Daoy (cell line): ENCODE data around the gene CRADD. TPM values are rescaled to one million over a fixed set of nuclear protein-coding genes. Genes with fewer than 3 reads are reported as not detected.
"Not testable (repeated sequence)": the region's sequence is repeated elsewhere in the genome, so short reads cannot be mapped to it uniquely, and the experiment has no call there.

ENCODE experiments used
- DNase-seq: peaks from one replicate; pipeline ENCODE4 v3.0.0-alpha.2; 2015; ENCODE audit warnings: low read depth
- total RNA-seq: library from RNA; depleted of rRNA; stranded (reverse); fragments of >200 nt; shearing (Covaris generic); gene quantifications from 2 replicates; pipeline ENCODE4 v1.2.3, GENCODE V29; 2014

CRADD gene
- total RNA-seq, 1 experiment from 2014 or later: 12.6 TPM

GRCh38 chr12:93737457-93738198 is 60.5 kb downstream of the CRADD start:
- no peak for DNase-seq

- DNase-seq: no peak
Measured at GRCh38 chr12:93738199-93739058, 61.3 kb downstream of the CRADD start.

GRCh38 chr12:93740751-93741150 is 63.6 kb downstream of the CRADD start:
- no peak for DNase-seq

- DNase-seq: peak; percentile 27
Measured at GRCh38 chr12:93741659-93742109, 64.5 kb downstream of the CRADD start.

GRCh38 chr12:93742110-93742934 is 65.1 kb downstream of the CRADD start:
- DNase-seq: peak; percentile 79

- no peak for DNase-seq
Measured at GRCh38 chr12:93743229-93743998, 66.2 kb downstream of the CRADD start.

- DNase-seq: no peak
Measured at GRCh38 chr12:93743999-93744689, 67.0 kb downstream of the CRADD start.

GRCh38 chr12:93745286-93745685 is 68.1 kb downstream of the CRADD start:
- no peak for DNase-seq

- DNase-seq: no peak
Measured at GRCh38 chr12:93746572-93747168, 69.5 kb downstream of the CRADD start.

GRCh38 chr12:93748672-93749383 is 71.7 kb downstream of the CRADD start:
- no peak for DNase-seq

- DNase-seq: no peak
Measured at GRCh38 chr12:93749515-93749914, 72.3 kb downstream of the CRADD start.

- DNase-seq: no peak
Measured at GRCh38 chr12:93750056-93750455, 72.9 kb downstream of the CRADD start.

GRCh38 chr12:93751864-93752610 is 74.9 kb downstream of the CRADD start:
- no peak for DNase-seq

GRCh38 chr12:93753285-93753684 is 76.1 kb downstream of the CRADD start:
- DNase-seq: no peak

GRCh38 chr12:93753838-93754429 is 76.8 kb downstream of the CRADD start:
- no peak for DNase-seq

GRCh38 chr12:93754859-93755258 is 77.7 kb downstream of the CRADD start:
- DNase-seq: not testable (repeated sequence)

- no peak for DNase-seq
Measured at GRCh38 chr12:93756288-93756687, 79.1 kb downstream of the CRADD start.
